LHCN-M2 (cell line): ENCODE data around the gene BAMBI. TPM values are rescaled to one million over a fixed set of nuclear protein-coding genes. Genes with fewer than 3 reads are reported as not detected.

Source experiments
- total RNA-seq: library from RNA; depleted of rRNA; stranded (reverse); fragments of >200 nt; gene quantifications from 2 replicates; pipeline ENCODE4 v1.2.3, GENCODE V29; 2014; rRNA removed

BAMBI gene
- total RNA-seq, 1 experiment from 2014 or later: 0.80 TPM

Other genes starting within 250 kb of the BAMBI start
- 56.5 and 64.7 TPM in 2 replicates for gene WAC, start 144.4 kb upstream of the BAMBI start, total RNA-seq